GM12878 (cell line): Measurements from ENCODE around the gene SLC27A5. TPM values are rescaled to one million over a fixed set of nuclear protein-coding genes. Genes with fewer than 3 reads are reported as not detected.

ENCODE experiments used
- ATAC-seq: fragments of 200-7000 bp; cut with Tn5 transposase; 3 replicates; pipeline ENCODE4 v1.9.1; 2020; ENCODE audit warnings: mild to moderate bottlenecking, moderate library complexity
- BruUV-seq: library from RNA; stranded (reverse); fragments of 400-500 nt; replicated peaks from 2 replicates; lab custom pipeline; 2021; lab: Mats Ljungman, UMichigan
- CTCF ChIA-PET: fragments of 300-600 bp; sonication (Branson Sonifier 250); formaldehyde crosslinking; extraction: SDS; loops from one replicate; lab custom pipeline; 2021; ENCODE audit warnings: inconsistent platforms; lab: Yijun Ruan, JAX
- POLR2A ChIA-PET: fragments of 350-600 bp; formaldehyde crosslinking; extraction: SDS; loops from one replicate; lab custom pipeline; 2021; ENCODE audit warnings: inconsistent platforms; lab: Charles Lee
- RAD21 ChIA-PET: fragments of 300-600 bp; sonication (Branson Sonifier 250); formaldehyde crosslinking; loops from one replicate; lab custom pipeline; 2023; ENCODE audit warnings: antibody characterized with exemption; ENCODE audit not compliant: unreplicated experiment; lab: Charles Lee
- SMC1A ChIA-PET: fragments of 300-600 bp; sonication (Branson Sonifier 250); formaldehyde crosslinking; loops from one replicate; lab custom pipeline; 2023; ENCODE audit not compliant: unreplicated experiment, uncharacterized antibody; lab: Charles Lee
- DNase-seq: peaks from one replicate; pipeline ENCODE4 v3.0.0-alpha.2; 2011; ENCODE audit warnings: low read depth, low spot score
- FAIRE-seq: peaks from 3 replicates; lab custom pipeline; 2011; peaks lifted over from hg19 to GRCh38; lab: Jason Lieb, UNC
- H2AFZ ChIP-seq: 2 replicates; pipeline ENCODE4 v1.6.0; 2011; ENCODE audit warnings: low read depth, low read length, control low read depth; ENCODE audit not compliant: control insufficient read depth
- H3K27ac ChIP-seq: 2 replicates; pipeline ENCODE4 v1.5.1; 2011; ENCODE audit warnings: control low read depth; ENCODE audit not compliant: control insufficient read depth, insufficient read depth
- H3K27me3 ChIP-seq, 2 experiments: replicated peaks in 1 of 2; 2 replicates each; pipeline versions ENCODE4 v1.6.0 to v1.6.1; 2011; ENCODE audit warnings: low read length in 1 of 2; ENCODE audit not compliant: control insufficient read depth in 2 of 2, insufficient read depth in 2 of 2
- H3K36me3 ChIP-seq, 2 experiments: 2 replicates each; pipeline ENCODE4 v1.5.1; 2011; ENCODE audit warnings: low read length in 1 of 2; ENCODE audit not compliant: control insufficient read depth in 2 of 2, insufficient read depth in 2 of 2
- H3K4me1 ChIP-seq: 2 replicates; pipeline ENCODE4 v1.6.1; 2011; ENCODE audit warnings: mild to moderate bottlenecking, low read length, moderate library complexity, mixed read lengths; ENCODE audit not compliant: control insufficient read depth, insufficient read depth
- H3K4me2 ChIP-seq: 2 replicates; pipeline ENCODE4 v1.6.0; 2011; ENCODE audit warnings: control low read depth; ENCODE audit not compliant: control insufficient read depth, insufficient read depth
- H3K4me3 ChIP-seq: fragments of 200-600 bp; sonication (generic); 2 replicates; pipeline ENCODE4 v1.5.1; 2016
- H3K79me2 ChIP-seq: 2 replicates; pipeline ENCODE4 v1.6.0; 2011; ENCODE audit warnings: low read length; ENCODE audit not compliant: control insufficient read depth, insufficient read depth
- H3K9ac ChIP-seq: 2 replicates; pipeline ENCODE4 v1.8.0; 2011; ENCODE audit warnings: low read length, control low read depth, mixed read lengths; ENCODE audit not compliant: control insufficient read depth, insufficient read depth
- H3K9me3 ChIP-seq: replicated peaks from 3 replicates; pipeline ENCODE4 v1.5.1; 2011; ENCODE audit warnings: mild to moderate bottlenecking, low read length; ENCODE audit not compliant: control insufficient read depth, insufficient read depth
- H4K20me1 ChIP-seq: 2 replicates; pipeline ENCODE4 v1.6.0; 2011; ENCODE audit not compliant: control insufficient read depth, insufficient read depth
- ATF7 ChIP-seq: fragments of 450-650 bp; IDR thresholded peaks from 2 replicates; pipeline ENCODE4 v1.6.1; 2016; ENCODE audit warnings: low read depth, mild to moderate bottlenecking
- CBFB ChIP-seq: IDR thresholded peaks from 2 replicates; pipeline ENCODE4 v1.6.1; 2016; ENCODE audit warnings: antibody characterized with exemption, low read depth
- CHD1 ChIP-seq: IDR thresholded peaks from 2 replicates; pipeline ENCODE4 v1.6.1; 2012; ENCODE audit warnings: low read depth, low read length, improper control_type of control experiment
- CHD4 ChIP-seq: fragments of 200-600 bp; sonication (generic); IDR thresholded peaks from 2 replicates; pipeline ENCODE4 v1.6.1; 2016; ENCODE audit warnings: mild to moderate bottlenecking
- DPF2 ChIP-seq: fragments of 450-650 bp; IDR thresholded peaks from 2 replicates; pipeline ENCODE4 v1.6.1; 2017; ENCODE audit warnings: mild to moderate bottlenecking
- EGR1 ChIP-seq, 2 experiments: IDR thresholded peaks; 1 replicate in 1 of 2; 2 replicates in 1 of 2; pipeline ENCODE4 v1.6.1; 2011 to 2012; ENCODE audit warnings: low read depth in 2 of 2, low read length in 2 of 2, borderline replicate concordance in 1 of 2, mild to moderate bottlenecking in 1 of 2, moderate library complexity in 1 of 2
- GABPA ChIP-seq: IDR thresholded peaks from 2 replicates; pipeline ENCODE4 v1.6.1; 2014; ENCODE audit warnings: antibody characterized with exemption, low read depth, mild to moderate bottlenecking, inconsistent platforms
- GATAD2B ChIP-seq: fragments of 450-650 bp; conservative IDR thresholded peaks from 2 replicates; pipeline ENCODE4 v1.6.1; 2017; ENCODE audit warnings: low read depth, mild to moderate bottlenecking, moderate library complexity
- HDGF ChIP-seq: fragments of 450-650 bp; IDR thresholded peaks from 2 replicates; pipeline ENCODE4 v1.6.1; 2016; ENCODE audit warnings: antibody characterized with exemption
- KAT2A ChIP-seq: conservative IDR thresholded peaks from 2 replicates; pipeline ENCODE4 v1.6.1; 2011; ENCODE audit warnings: low read depth, low read length; ENCODE audit not compliant: control insufficient read depth
- MXI1 ChIP-seq: fragments of 150-350 bp; IDR thresholded peaks from 2 replicates; pipeline ENCODE4 v1.6.1; 2011; ENCODE audit warnings: low read depth, mild to moderate bottlenecking, inconsistent platforms, low read length, improper control_type of control experiment
- PML ChIP-seq: IDR thresholded peaks from 2 replicates; pipeline ENCODE4 v1.6.1; 2012; ENCODE audit warnings: low read length, inconsistent platforms
- POLR2AphosphoS5 ChIP-seq: IDR thresholded peaks from 2 replicates; pipeline ENCODE4 v1.6.1; 2011; ENCODE audit warnings: mild to moderate bottlenecking, low read length, inconsistent platforms
- RELA ChIP-seq: fragments of 450-650 bp; IDR thresholded peaks from 2 replicates; pipeline ENCODE4 v1.8.0; 2014; ENCODE audit warnings: borderline replicate concordance; ENCODE audit not compliant: partially characterized antibody
- SMAD1 ChIP-seq: fragments of 450-650 bp; IDR thresholded peaks from 2 replicates; pipeline ENCODE4 v1.6.1; 2018; ENCODE audit warnings: mild to moderate bottlenecking, low read depth; ENCODE audit not compliant: partially characterized antibody
- SMAD5 ChIP-seq: IDR thresholded peaks from 2 replicates; pipeline ENCODE4 v1.6.1; 2016; ENCODE audit warnings: antibody characterized with exemption, low read depth
- ZNF687 ChIP-seq: fragments of 450-650 bp; IDR thresholded peaks from 2 replicates; pipeline ENCODE4 v1.6.1; 2017; ENCODE audit warnings: mild to moderate bottlenecking, moderate library complexity
- WGBS: methylation state at CpG from one replicate; pipeline ENCODE4 v1.1.6; 2016; ENCODE audit warnings: low lambda C conversion rate; ENCODE audit not compliant: insufficient replicate concordance, insufficient coverage; ENCODE audit errors: missing lambda C conversion rate; 5-methylcytosine and 5-hydroxymethylcytosine counted together
- in situ Hi-C: fragments of 300-500 bp; cut with MboI; formaldehyde crosslinking; loops from 9 replicates; pipeline ENCODE4 v1.14.3; 2018; ENCODE audit warnings: mixed read lengths
- intact Hi-C: fragments of 100-400 bp; cut with micrococcal nuclease; formaldehyde crosslinking; loops from one replicate; pipeline ENCODE4 v1.14.2; 2022; ENCODE audit not compliant: unreplicated experiment
- polyA plus RNA-seq, 11 experiments: library from polyadenylated mRNA; depleted of rRNA in 4 of 11; unstranded in 6 of 11; stranded (reverse) in 5 of 11; fragments of >200 nt; fragmentation: Nextera tagmentation in 4 of 11; fragmentation: Illumina TruSeq in 1 of 11; extraction: Ambion mirVana in 4 of 11; extraction: Trizol in 1 of 11; gene quantifications; 1 replicate in 1 of 11; 2 replicates in 10 of 11; pipeline versions ENCODE4 v1.2.1 to v1.2.3, GENCODE V29; 2011 to 2016; ENCODE audit warnings: inconsistent platforms in 2 of 11, missing spikeins in 2 of 11, low read depth in 1 of 11
- total RNA-seq, 4 experiments: library from RNA; depleted of rRNA in 3 of 4; stranded (reverse); fragments of >200 nt in 3 of 4; fragmentation: Illumina TruSeq in 1 of 4; extraction: Trizol in 1 of 4; gene quantifications; 2 replicates each; pipeline versions ENCODE4 v1.2.1 to v1.2.3, GENCODE V29; 2013 to 2021

SLC27A5 gene
- total and polyA plus RNA-seq, 10 of the 15 experiments (the other 5 are each of a cell fraction or from before 2014, with no cell fraction given), result 21.2 to 127 (median 31.8) TPM

- no peak for TF ChIP-seq GABPA
- TF ChIP-seq, all 136 proteins: peak for 13
Observed at GRCh38 chr19:58544591-58545285, 32.9 kb upstream of the SLC27A5 start (continued).

- Histone ChIP-seq H3K79me2 (peaks cover 37% of the 10 kb centered on the region), H3K36me3 (peaks cover 20 to 25% of the 10 kb centered on the region in 2 experiments; a peak in 3 of 4 replicates), H4K20me1 (peaks cover 19% of the 10 kb centered on the region), H2AFZ (peak within 1 kb of the TSS; percentile 92), H3K9me3 (no peaks in the 10 kb centered on the region), H3K27me3 (no peaks in the 10 kb centered on the region; a peak in 1 of 4 replicates), H3K4me2 (peak within 1 kb of the TSS; percentile 100), H3K27ac (peak within 1 kb of the TSS; percentile 89), H3K9ac (peak within 1 kb of the TSS; percentile 92), H3K4me1 (peaks cover 8% of the 10 kb centered on the region), H3K4me3 (peak within 1 kb of the TSS; percentile 92)
- RAD21 ChIA-PET, result interaction anchor here (0.6 to 2.6 kb wide), 6 partner anchors 11 to 93 kb away, joined by 3 to 25 read pairs (median 4); partner anchors contain the start of genes CHMP2A, ZBTB45 and ZNF324B
- CTCF ChIA-PET, result interaction anchor here (1.0 to 3.0 kb wide), 6 partner anchors 8 to 34 kb away, joined by 3 to 21 read pairs (median 4); partner anchors contain the start of gene ZBTB45
- POLR2A ChIA-PET, result interaction anchor here (0.6 to 3.6 kb wide), 13 partner anchors 11 to 226 kb away, joined by 3 to 41 read pairs (median 4); partner anchors contain the start of genes CHMP2A, ZBTB45, ZNF497 and ZNF837
- FAIRE-seq (peak; percentile 93), ATAC-seq (peak; percentile 99), DNase-seq (peak; percentile 96)
- SMC1A ChIA-PET, result interaction anchor here (1.0 to 3.2 kb wide), 5 partner anchors 9 to 32 kb away, joined by 3 to 14 read pairs (median 7); partner anchors contain the start of genes CHMP2A and ZBTB45
- intact Hi-C loops (loop anchor here (1.0 to 2.0 kb wide), 2 partner anchors 11 to 29 kb away; partner anchors contain the start of genes CHMP2A and MZF1), in situ Hi-C loops (no loop called here)
- WGBS, result 2% methylated on average over 47 of the region's 73 CpGs
- BruUV-seq, result TSS peak; percentile 94
- TF ChIP-seq CHD4 (no peak; the same call in 1 of the 2 replicates), EGR1 (IDR thresholded peaks at IDR 0.05; ENCODE audit: borderline replicate concordance in 1 of 2, low read depth in 2 of 2, low read length in 2 of 2) (peak in 1 of 2 experiments; percentile 71; a peak in 2 of 3 replicates), GATAD2B (no peak; the same call in 1 of the 2 replicates), DPF2 (peak; percentile 65; the same call in 1 of the 2 replicates), PML (peak; percentile 93; the same call in 1 of the 2 replicates), CHD1 (0 out of 2 replicates have a peak, but pooled peaks have one; percentile 43), ZNF687 (peak; percentile 95), KAT2A (no peak), MXI1 (peak; percentile 20; the same call in 1 of the 2 replicates), ATF7 (peak; percentile 97), SMAD1 (peak; percentile 65), POLR2AphosphoS5 (peak; percentile 93), HDGF (peak; percentile 94), CBFB (peak; percentile 52; the same call in 1 of the 2 replicates), SMAD5 (peak; percentile 95), RELA (no peak)
Observed at GRCh38 chr19:58543826-58544590, 32.2 kb upstream of the SLC27A5 start, which contains the start of gene TRIM28. Gene TRIM28, plus strand, starts transcription at chr19:58544064. Its CDS starts 694 bp downstream, at chr19:58544758.
